Right atrium auricular region (tissue), 2 donors: ENCODE data around the gene C5AR2. TPM values are rescaled to one million over a fixed set of nuclear protein-coding genes. Genes with fewer than 3 reads are reported as not detected.

Experiments used
- DNase-seq: peaks from one replicate; pipeline ENCODE4 v3.0.0-alpha.2; 2019; ENCODE audit warnings: low spot score
- H3K27ac ChIP-seq, 2 donors: fragments of 200-600 bp; sonication (generic); 1 replicate in 1 of 2; 2 replicates in 1 of 2; pipeline ENCODE4 v1.5.1; 2016 to 2019
- H3K27me3 ChIP-seq, 2 donors: fragments of 200-600 bp; sonication (generic); one replicate each; pipeline versions ENCODE4 v1.5.1 to v1.6.0; 2017 to 2019
- H3K36me3 ChIP-seq: fragments of 200-600 bp; sonication (generic); one replicate; pipeline ENCODE4 v1.5.1; 2016
- H3K4me1 ChIP-seq, 2 donors: fragments of 200-600 bp; sonication (generic); one replicate each; pipeline versions ENCODE4 v1.5.1 to v1.6.0; 2017 to 2019
- H3K4me3 ChIP-seq, 2 donors: fragments of 200-600 bp; sonication (generic); 1 replicate in 1 of 2; 2 replicates in 1 of 2; pipeline ENCODE4 v1.5.1; 2017 to 2019; ENCODE audit warnings: mild to moderate bottlenecking in 1 of 2, moderate library complexity in 1 of 2
- H3K9me3 ChIP-seq, 2 donors: fragments of 200-600 bp; sonication (generic); one replicate each; pipeline ENCODE4 v1.5.1; 2019
- CTCF ChIP-seq, 2 donors: fragments of 200-600 bp; sonication (generic); IDR thresholded peaks; one replicate each; pipeline ENCODE4 v1.5.1; 2019; ENCODE audit warnings: antibody characterized with exemption in 2 of 2
- total RNA-seq, 2 donors: library from RNA; depleted of rRNA; stranded (reverse); fragments of >200 nt; gene quantifications; one replicate each; pipeline ENCODE4 v1.1.0, GENCODE V29; 2016

Gene C5AR2
- total RNA-seq, 2 donors from 2014 or later: 1.1 to 3.3 TPM

- Histone ChIP-seq H3K36me3 (peaks cover 37% of the 10 kb centered on the region), H3K9me3 (no peaks in the 10 kb centered on the region), H3K4me1 (peaks cover 0 to 14% of the 10 kb centered on the region in 2 donors), H3K27ac (no peak overlapping the region), H3K27me3 (no peaks in the 10 kb centered on the region), H3K4me3 (no peak overlapping the region)
- TF ChIP-seq CTCF (IDR thresholded peaks at IDR 0.05): no peak
- no peak for DNase-seq
Observed at GRCh38 chr19:47351548-47351947, 19.6 kb downstream of the C5AR2 start.

- no peak for TF ChIP-seq CTCF (IDR thresholded peaks at IDR 0.05)
- Histone ChIP-seq H3K27ac (no peak overlapping the region), H3K4me3 (no peak overlapping the region), H3K9me3 (no peaks in the 10 kb centered on the region), H3K36me3 (peaks cover 43% of the 10 kb centered on the region), H3K4me1 (peaks cover 0 to 14% of the 10 kb centered on the region in 2 donors), H3K27me3 (no peaks in the 10 kb centered on the region)
- DNase-seq: no peak
Observed at GRCh38 chr19:47352095-47352494, 20.1 kb downstream of the C5AR2 start.

GRCh38 chr19:47353307-47353712, 21.3 kb downstream of the C5AR2 start:
- Histone ChIP-seq H3K4me3 (no peak overlapping the region), H3K9me3 (no peaks in the 10 kb centered on the region), H3K27ac (no peak overlapping the region), H3K27me3 (no peaks in the 10 kb centered on the region), H3K4me1 (peaks cover 0 to 14% of the 10 kb centered on the region in 2 donors), H3K36me3 (peaks cover 55% of the 10 kb centered on the region)
- no peak for DNase-seq
- no peak for TF ChIP-seq CTCF (IDR thresholded peaks at IDR 0.05)

GRCh38 chr19:47356900-47357299, 24.9 kb downstream of the C5AR2 start:
- Histone ChIP-seq H3K9me3 (no peaks in the 10 kb centered on the region), H3K4me1 (no peaks in the 10 kb centered on the region), H3K27me3 (no peaks in the 10 kb centered on the region), H3K27ac (no peak overlapping the region), H3K4me3 (no peak overlapping the region), H3K36me3 (peaks cover 91% of the 10 kb centered on the region)
- TF ChIP-seq CTCF (IDR thresholded peaks at IDR 0.05): no peak
- no peak for DNase-seq

GRCh38 chr19:47357788-47358680, 26.1 kb downstream of the C5AR2 start:
- H3K4me1 ChIP-seq: no peaks in the 10 kb centered on the region
- no peak overlapping the region for H3K4me3 ChIP-seq
- no peaks in the 10 kb centered on the region for H3K27me3 ChIP-seq
- H3K27ac ChIP-seq: no peak overlapping the region
- TF ChIP-seq CTCF (IDR thresholded peaks at IDR 0.05): no peak
- H3K9me3 ChIP-seq: no peaks in the 10 kb centered on the region
- H3K36me3 ChIP-seq: peaks cover 98% of the 10 kb centered on the region
- DNase-seq: no peak
